IMR-90 (cell line): ENCODE data around the gene PABPN1. TPM values are rescaled to one million over a fixed set of nuclear protein-coding genes. Genes with fewer than 3 reads are reported as not detected.

Experiments used
- ATAC-seq: fragments of 200-7000 bp; cut with Tn5 transposase; 2 replicates; pipeline ENCODE4 v1.9.1; 2020; ENCODE audit warnings: low read depth, mild to moderate bottlenecking, moderate library complexity
- BruUV-seq: library from RNA; stranded (reverse); fragments of 400-500 nt; replicated peaks from 2 replicates; lab custom pipeline; 2021; lab: Mats Ljungman, UMichigan
- CTCF ChIA-PET: fragments of 300-600 bp; formaldehyde crosslinking; extraction: SDS; loops from one replicate; lab custom pipeline; 2021; ENCODE audit warnings: antibody characterized with exemption; lab: Yijun Ruan, JAX
- POLR2A ChIA-PET: fragments of 300-600 bp; sonication (Branson Sonifier 250); formaldehyde crosslinking; loops from one replicate; lab custom pipeline; 2022; ENCODE audit warnings: antibody characterized with exemption; ENCODE audit not compliant: unreplicated experiment; lab: Charles Lee
- DNase-seq: peaks from one replicate; pipeline ENCODE4 v3.0.0; 2013
- H2AFZ ChIP-seq: replicated peaks from 2 replicates; pipeline ENCODE3; 2013; ENCODE audit warnings: low read length, mild to moderate bottlenecking; ENCODE audit not compliant: poor library complexity
- H2AK5ac ChIP-seq: 2 replicates; pipeline ENCODE4 v1.6.1; 2013; ENCODE audit warnings: low read depth, low read length, inconsistent platforms
- H2AK9ac ChIP-seq: replicated peaks from 2 replicates; pipeline ENCODE3; 2013; ENCODE audit warnings: mild to moderate bottlenecking, low read depth, low read length, moderate library complexity; ENCODE audit not compliant: poor library complexity
- H2BK120ac ChIP-seq: 2 replicates; pipeline ENCODE4 v1.6.1; 2013; ENCODE audit warnings: low read depth, low read length, inconsistent platforms
- H2BK15ac ChIP-seq: 3 replicates; pipeline ENCODE4 v1.6.1; 2013; ENCODE audit warnings: low read depth, low read length, inconsistent platforms
- H2BK20ac ChIP-seq: 2 replicates; pipeline ENCODE4 v1.6.1; 2013; ENCODE audit warnings: low read depth, mild to moderate bottlenecking, inconsistent platforms, low read length, moderate library complexity
- H2BK5ac ChIP-seq: 2 replicates; pipeline ENCODE4 v1.6.1; 2013; ENCODE audit warnings: mild to moderate bottlenecking, low read depth, low read length, inconsistent platforms; ENCODE audit not compliant: poor library complexity, severe bottlenecking
- H3K14ac ChIP-seq: replicated peaks from 2 replicates; pipeline ENCODE4 v1.6.1; 2013; ENCODE audit warnings: low read depth, low read length, inconsistent platforms
- H3K18ac ChIP-seq: 2 replicates; pipeline ENCODE4 v1.6.1; 2013; ENCODE audit warnings: low read depth, low read length, control low read depth
- H3K23ac ChIP-seq: 2 replicates; pipeline ENCODE4 v1.6.1; 2013; ENCODE audit warnings: low read depth, low read length, inconsistent platforms
- H3K27ac ChIP-seq: 2 replicates; pipeline ENCODE4 v1.5.1; 2013; ENCODE audit warnings: mild to moderate bottlenecking, control low read depth, low read length; ENCODE audit not compliant: insufficient read depth
- H3K27me3 ChIP-seq: 2 replicates; pipeline ENCODE4 v1.6.1; 2013; ENCODE audit warnings: low read length; ENCODE audit not compliant: control insufficient read depth, insufficient read depth
- H3K36me3 ChIP-seq: 2 replicates; pipeline ENCODE4 v1.6.1; 2013; ENCODE audit warnings: low read length, mixed read lengths; ENCODE audit not compliant: control insufficient read depth, insufficient read depth
- H3K4ac ChIP-seq: 2 replicates; pipeline ENCODE4 v1.6.1; 2013; ENCODE audit warnings: low read depth, low read length, inconsistent platforms
- H3K4me1 ChIP-seq: 2 replicates; pipeline ENCODE4 v1.6.1; 2013; ENCODE audit warnings: low read length, mixed read lengths; ENCODE audit not compliant: control insufficient read depth, insufficient read depth
- H3K4me2 ChIP-seq: 2 replicates; pipeline ENCODE4 v1.6.1; 2013; ENCODE audit warnings: low read depth, mild to moderate bottlenecking, control low read depth, low read length, moderate library complexity
- H3K4me3 ChIP-seq: 2 replicates; pipeline ENCODE4 v1.5.1; 2013; ENCODE audit warnings: low read depth, mild to moderate bottlenecking, control low read depth, low read length, moderate library complexity; ENCODE audit not compliant: insufficient read depth
- H3K56ac ChIP-seq: 2 replicates; pipeline ENCODE4 v1.6.1; 2013; ENCODE audit warnings: low read length, inconsistent platforms; ENCODE audit not compliant: insufficient read depth; ENCODE audit errors: extremely low read depth
- H3K79me1 ChIP-seq, 2 experiments: 2 replicates each; pipeline ENCODE4 v1.6.1; 2013; ENCODE audit warnings: low read length in 2 of 2, inconsistent platforms in 1 of 2, low read depth in 1 of 2
- H3K9ac ChIP-seq: 2 replicates; pipeline ENCODE4 v1.6.1; 2013; ENCODE audit warnings: low read depth, low read length, control low read depth
- H3K9me1 ChIP-seq: 2 replicates; pipeline ENCODE4 v1.6.1; 2013; ENCODE audit warnings: low read length, inconsistent platforms; ENCODE audit not compliant: insufficient read depth
- H3K9me3 ChIP-seq: 2 replicates; pipeline ENCODE4 v1.6.1; 2013; ENCODE audit warnings: low read length; ENCODE audit not compliant: control insufficient read depth, insufficient read depth
- H4K20me1 ChIP-seq: 2 replicates; pipeline ENCODE4 v1.6.1; 2013; ENCODE audit warnings: low read length, inconsistent platforms; ENCODE audit not compliant: insufficient read depth
- H4K5ac ChIP-seq: 2 replicates; pipeline ENCODE4 v1.6.1; 2013; ENCODE audit warnings: mild to moderate bottlenecking, low read depth, low read length, control low read depth
- H4K8ac ChIP-seq, 2 experiments: 2 replicates each; pipeline ENCODE4 v1.6.1; 2013; ENCODE audit warnings: low read depth in 2 of 2, low read length in 2 of 2, control low read depth in 1 of 2, inconsistent platforms in 1 of 2
- H4K91ac ChIP-seq: 2 replicates; pipeline ENCODE4 v1.6.1; 2013; ENCODE audit warnings: low read depth, low read length, inconsistent platforms; ENCODE audit not compliant: insufficient read depth
- BHLHE40 ChIP-seq: fragments of 150-350 bp; IDR thresholded peaks from 2 replicates; pipeline ENCODE4 v1.6.1; 2016; ENCODE audit warnings: mild to moderate bottlenecking, low read depth, low read length
- CHD1 ChIP-seq: IDR thresholded peaks from 2 replicates; pipeline ENCODE4 v1.6.1; 2012; ENCODE audit warnings: low read depth, low read length, improper control_type of control experiment
- RFX5 ChIP-seq: IDR thresholded peaks from 2 replicates; pipeline ENCODE4 v1.8.0; 2012; ENCODE audit warnings: low read depth, mild to moderate bottlenecking, low read length, moderate library complexity
- SMC3 ChIP-seq: fragments of 150-350 bp; IDR thresholded peaks from 2 replicates; pipeline ENCODE4 v1.6.1; 2016; ENCODE audit warnings: low read depth, mild to moderate bottlenecking, antibody characterized with exemption, low read length, moderate library complexity
- USF2 ChIP-seq: fragments of 150-350 bp; IDR thresholded peaks from 2 replicates; pipeline ENCODE4 v1.6.1; 2017; ENCODE audit warnings: mild to moderate bottlenecking, antibody characterized with exemption, low read length, low read depth
- WGBS, 2 experiments: methylation state at CpG; one replicate each; pipeline versions ENCODE4 v1.1.5 to v1.1.7; 2013; ENCODE audit warnings: missing lambda C conversion rate in 2 of 2; ENCODE audit not compliant: insufficient read length in 1 of 2; ENCODE audit errors: extremely low coverage in 2 of 2; 5-methylcytosine and 5-hydroxymethylcytosine counted together
- dilution Hi-C: fragments of 300-500 bp; cut with HindIII; formaldehyde crosslinking; loops from one replicate; pipeline ENCODE4 v1.14.3; 2018; ENCODE audit warnings: low sequenced_read_pairs; ENCODE audit not compliant: unreplicated experiment
- in situ Hi-C: fragments of 300-500 bp; cut with MboI; formaldehyde crosslinking; loops from 3 replicates; pipeline ENCODE4 v1.14.3; 2019; ENCODE audit warnings: low sequenced_read_pairs, inconsistent platforms, mixed read lengths
- intact Hi-C: fragments of 100-400 bp; cut with micrococcal nuclease; formaldehyde crosslinking; loops from 2 replicates; pipeline ENCODE4 v1.10.0; 2022
- polyA plus RNA-seq, 3 experiments: library from polyadenylated mRNA; depleted of rRNA; stranded (reverse); fragments of >200 nt; gene quantifications; 2 replicates each; pipeline ENCODE4 v1.2.3, GENCODE V29; 2012; ENCODE audit warnings: low replicate concordance in 1 of 3
- total RNA-seq: library from RNA; depleted of rRNA; stranded (reverse); fragments of >200 nt; gene quantifications from 2 replicates; pipeline ENCODE4 v1.2.3, GENCODE V29; 2012

The PABPN1 gene
- total and polyA plus RNA-seq, 2 of the 4 experiments (the other 2 are of a cell fraction): 104 to 211 TPM

GRCh38 chr14:23323838-23324454, 2.7 kb downstream of the PABPN1 start:
- TF ChIP-seq SMC3 (no peak), CHD1 (no peak), BHLHE40 (no peak), USF2 (no peak), RFX5 (no peak)
- H3K4me3 ChIP-seq: no peak overlapping the region
- POLR2A ChIA-PET: no interaction called here

More at GRCh38 chr14:23323838-23324454, 2.7 kb downstream of the PABPN1 start:
- H2AK5ac ChIP-seq: no peak overlapping the region
- DNase-seq (no peak), ATAC-seq (no peak)
- H2BK15ac ChIP-seq: no peak overlapping the region
- no peak overlapping the region for H4K91ac ChIP-seq
- no peak overlapping the region for H3K4ac ChIP-seq
- no peaks in the 10 kb centered on the region for H3K27me3 ChIP-seq
- H3K9ac ChIP-seq: no peak overlapping the region
- H3K27ac ChIP-seq: no peak overlapping the region
- no peak overlapping the region for H3K4me2 ChIP-seq
- dilution Hi-C loops: no loop called here
- no peak overlapping the region for H3K14ac ChIP-seq
- H2BK5ac ChIP-seq: no peak overlapping the region
- intact Hi-C loops: no loop called here
- peaks cover 16% of the 10 kb centered on the region; the same call in 1 of the 2 replicates for H4K20me1 ChIP-seq
- no peaks in the 10 kb centered on the region for H3K9me1 ChIP-seq
- no TSS peak for BruUV-seq
- in situ Hi-C loops: loop anchor here (10.0 to 25.0 kb wide), 5 partner anchors 51 to 1113 kb away; partner anchors contain the start of genes CBLN3, CMTM5, EMC9 and FITM1
- no peak overlapping the region for H4K8ac ChIP-seq
- H3K4me1 ChIP-seq: peaks cover 6% of the 10 kb centered on the region; the same call in 1 of the 2 replicates
- H2AFZ ChIP-seq: no peak overlapping the region
- peaks cover 18 to 39% of the 10 kb centered on the region in 2 experiments for H3K79me1 ChIP-seq
- H3K56ac ChIP-seq: no peak overlapping the region
- H2BK120ac ChIP-seq: no peak overlapping the region
- H3K23ac ChIP-seq: no peak overlapping the region
- H2BK20ac ChIP-seq: no peak overlapping the region
- no peak overlapping the region for H2AK9ac ChIP-seq
- no peak overlapping the region for H3K18ac ChIP-seq
- H4K5ac ChIP-seq: no peak overlapping the region
- CTCF ChIA-PET: interaction anchor here (0.9 kb wide), 1 partner anchor 140 kb away, joined by 6 read pairs; no protein-coding TSS in a partner anchor
- H3K36me3 ChIP-seq: peaks cover 27% of the 10 kb centered on the region
- WGBS, 2 experiments: 98% methylated on average over 9 of the region's 18 CpGs; no CpG with 5 or more reads in 1 of the 2 experiments
- no peaks in the 10 kb centered on the region for H3K9me3 ChIP-seq
